Type B pancreatic cell (in vitro differentiated cells): ENCODE data around the gene HTRA1. TPM values are rescaled to one million over a fixed set of nuclear protein-coding genes. Genes with fewer than 3 reads are reported as not detected.

Source experiments
- DNase-seq: peaks from one replicate; pipeline ENCODE4 v3.0.0; 2021; ENCODE audit warnings: mixed read lengths; ENCODE audit not compliant: unreplicated experiment; ENCODE audit errors: extremely low spot score
- H3K27ac Mint-ChIP-seq: 2 replicates; pipeline ENCODE4 v1.8.0; 2021; ENCODE audit warnings: mild to moderate bottlenecking, mixed read lengths
- H3K27me3 Mint-ChIP-seq: 2 replicates; pipeline ENCODE4 v1.8.0; 2021; ENCODE audit warnings: mixed read lengths
- H3K36me3 Mint-ChIP-seq: 2 replicates; pipeline ENCODE4 v1.8.0; 2021; ENCODE audit warnings: mixed read lengths
- H3K4me1 Mint-ChIP-seq: one replicate; pipeline ENCODE4 v1.8.0; 2021; ENCODE audit warnings: mixed read lengths; ENCODE audit not compliant: unreplicated experiment
- H3K4me3 Mint-ChIP-seq: 2 replicates; pipeline ENCODE4 v1.8.0; 2021; ENCODE audit warnings: mild to moderate bottlenecking, mixed read lengths
- H3K9me3 Mint-ChIP-seq: 2 replicates; pipeline ENCODE4 v1.8.0; 2021; ENCODE audit warnings: mixed read lengths
- CTCF ChIP-seq: fragments of 200-600 bp; sonication (generic); conservative IDR thresholded peaks from 2 replicates; pipeline ENCODE4 v1.5.0; 2021; ENCODE audit warnings: antibody characterized with exemption, mild to moderate bottlenecking
- total RNA-seq: library from RNA; stranded (reverse); gene quantifications from 2 replicates; pipeline ENCODE4 v1.2.1, GENCODE V29; 2021; ENCODE audit warnings: low replicate concordance

Gene HTRA1
- total RNA-seq, 1 donor from 2014 or later = 32.6 TPM

DNA sequence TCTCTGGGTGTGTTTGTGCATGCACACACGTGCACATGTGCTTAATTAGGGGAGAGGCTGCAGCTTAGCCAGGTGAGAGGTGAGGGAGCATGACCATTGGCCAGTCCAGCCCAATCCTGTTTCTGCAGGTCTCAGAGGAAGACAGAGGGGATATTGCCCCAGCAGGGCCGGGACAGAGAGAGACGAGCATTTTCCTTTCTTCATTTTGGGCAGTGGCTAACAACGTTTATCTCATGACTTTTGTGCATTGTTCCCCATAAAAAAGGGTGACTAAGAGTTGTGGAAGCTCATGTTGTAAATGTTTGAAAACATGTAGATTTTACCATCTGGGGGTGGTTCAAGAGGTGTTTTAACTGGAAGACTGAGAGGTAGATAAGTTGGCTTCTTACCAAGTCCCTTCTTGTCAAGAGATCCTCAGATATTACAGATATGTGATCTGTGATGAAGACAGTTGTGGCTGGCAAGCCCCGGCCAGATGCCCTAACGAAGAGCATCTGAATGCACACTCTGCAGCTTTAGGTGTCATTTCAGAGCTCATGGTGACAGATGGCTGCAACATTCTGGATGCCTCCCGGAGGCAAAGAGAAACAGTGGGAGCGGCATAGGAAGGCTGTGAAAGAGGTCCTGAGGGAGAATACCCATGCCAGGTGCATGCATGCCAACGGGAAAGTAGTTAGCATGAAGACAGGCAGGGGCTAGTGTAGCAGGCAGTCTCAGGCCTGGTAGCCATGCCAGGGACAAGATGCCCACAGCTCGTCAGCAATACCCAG lies 82.5 kb downstream of the HTRA1 start:
- DNase-seq = no peak
- no peak overlapping the region for H3K27ac Mint-ChIP-seq

DNA sequence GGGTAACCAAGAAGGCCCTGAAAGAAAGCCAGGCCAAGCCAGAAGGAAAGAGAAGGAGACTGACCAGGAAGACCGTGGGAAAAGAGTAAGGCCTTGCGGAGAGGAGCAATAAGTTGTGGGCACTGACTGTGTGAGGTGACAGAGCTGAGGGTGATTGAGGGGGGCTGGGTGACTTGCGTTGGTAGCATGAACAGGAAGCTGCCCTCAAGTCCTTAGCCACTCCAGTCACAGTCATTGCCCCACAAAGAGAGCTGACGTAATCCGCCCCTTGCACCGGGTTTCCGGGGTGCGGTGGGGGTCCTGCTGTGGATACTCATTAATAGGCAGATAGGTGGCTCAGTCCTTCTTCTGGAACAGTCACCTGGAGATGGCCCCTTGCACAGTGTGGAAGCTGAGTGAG lies 83.1 kb downstream of the HTRA1 start:
- peaks cover 13% of the 10 kb centered on the region for H3K27me3 Mint-ChIP-seq

More for the DNA sequence above, 82.5 kb downstream of the HTRA1 start:
- H3K27me3 Mint-ChIP-seq = peaks cover 14% of the 10 kb centered on the region
- H3K4me1 Mint-ChIP-seq = no peaks in the 10 kb centered on the region
- no peak overlapping the region for H3K4me3 Mint-ChIP-seq
- no peaks in the 10 kb centered on the region for H3K36me3 Mint-ChIP-seq
- H3K9me3 Mint-ChIP-seq = no peaks in the 10 kb centered on the region
- TF ChIP-seq CTCF = no peak

DNA sequence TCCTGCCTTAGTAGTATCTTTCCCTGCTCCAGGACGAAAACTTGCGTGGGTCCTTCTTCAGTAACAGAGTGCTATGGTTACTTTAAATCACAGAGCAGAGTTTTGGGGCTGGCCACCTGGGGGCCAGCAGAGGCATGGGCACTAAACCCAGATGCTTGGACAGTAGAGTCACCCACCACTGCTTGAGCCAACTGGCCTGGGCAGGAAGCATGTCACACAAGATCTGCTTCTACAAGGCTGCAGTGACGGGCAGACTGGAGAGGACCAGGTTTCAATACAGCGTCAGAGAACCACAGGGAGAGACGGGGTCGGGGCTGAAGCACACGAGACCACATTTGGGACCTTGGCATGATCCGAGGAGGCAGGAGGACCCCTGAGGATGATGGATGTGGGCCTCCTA lies 84.9 kb downstream of the HTRA1 start:
- no peaks in the 10 kb centered on the region for H3K9me3 Mint-ChIP-seq
- H3K27ac Mint-ChIP-seq = no peak overlapping the region
- no peak for TF ChIP-seq CTCF
- DNase-seq = no peak
- H3K4me1 Mint-ChIP-seq = no peaks in the 10 kb centered on the region
- no peak overlapping the region for H3K4me3 Mint-ChIP-seq
- H3K36me3 Mint-ChIP-seq = no peaks in the 10 kb centered on the region
- peaks cover 13% of the 10 kb centered on the region for H3K27me3 Mint-ChIP-seq

More for the DNA sequence above, 83.1 kb downstream of the HTRA1 start:
- no peak overlapping the region for H3K27ac Mint-ChIP-seq
- H3K36me3 Mint-ChIP-seq = no peaks in the 10 kb centered on the region
- no peak overlapping the region for H3K4me3 Mint-ChIP-seq
- DNase-seq = no peak
- no peaks in the 10 kb centered on the region for H3K4me1 Mint-ChIP-seq
- TF ChIP-seq CTCF = no peak
- no peaks in the 10 kb centered on the region for H3K9me3 Mint-ChIP-seq

- Mint-ChIP-seq H3K4me3 (no peak overlapping the region), H3K4me1 (no peaks in the 10 kb centered on the region)
Observed at GRCh38 chr10:122548407-122549085, 87.2 kb downstream of the HTRA1 start.

GRCh38 chr10:122549636-122550035 lies 88.3 kb downstream of the HTRA1 start:
- no peaks in the 10 kb centered on the region for H3K9me3 Mint-ChIP-seq
- H3K27me3 Mint-ChIP-seq = peaks cover 3% of the 10 kb centered on the region
- H3K4me3 Mint-ChIP-seq = no peak overlapping the region
- no peak overlapping the region for H3K27ac Mint-ChIP-seq
- no peaks in the 10 kb centered on the region for H3K36me3 Mint-ChIP-seq
- no peak for TF ChIP-seq CTCF
- DNase-seq = no peak
- H3K4me1 Mint-ChIP-seq = no peaks in the 10 kb centered on the region

More at GRCh38 chr10:122548407-122549085, 87.2 kb downstream of the HTRA1 start:
- H3K27me3 Mint-ChIP-seq = peaks cover 4% of the 10 kb centered on the region
- no peaks in the 10 kb centered on the region for H3K36me3 Mint-ChIP-seq
- no peak for DNase-seq
- TF ChIP-seq CTCF = no peak
- H3K27ac Mint-ChIP-seq = no peak overlapping the region
- no peaks in the 10 kb centered on the region for H3K9me3 Mint-ChIP-seq
